T-helper 22 cell (primary cell): Measurements from ENCODE around the gene ADK.

Source experiments
- DNase-seq: peaks from one replicate; pipeline ENCODE4 v3.0.0-alpha.2; 2020; ENCODE audit warnings: low read depth

The ADK gene

DNA sequence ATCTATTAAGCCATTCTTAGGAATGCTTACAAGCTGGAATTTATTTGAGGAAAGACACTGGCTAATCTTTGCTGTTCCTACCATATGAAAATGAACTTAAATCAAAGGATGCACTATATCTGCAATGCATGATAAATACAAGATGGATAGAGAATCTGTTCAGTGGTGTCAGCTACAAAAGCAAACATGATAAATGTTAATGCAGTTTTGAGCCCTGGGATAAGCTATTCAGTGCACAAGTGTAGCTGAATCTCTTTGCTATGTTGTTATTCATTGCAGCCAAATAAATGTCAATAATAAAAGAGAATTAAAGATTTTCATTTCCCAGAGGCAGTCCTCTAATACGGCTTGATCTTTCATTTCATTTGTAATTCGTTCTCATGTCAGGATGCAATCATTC is 451.6 kb downstream of the ADK start:
- DNase-seq, result no peak

DNA sequence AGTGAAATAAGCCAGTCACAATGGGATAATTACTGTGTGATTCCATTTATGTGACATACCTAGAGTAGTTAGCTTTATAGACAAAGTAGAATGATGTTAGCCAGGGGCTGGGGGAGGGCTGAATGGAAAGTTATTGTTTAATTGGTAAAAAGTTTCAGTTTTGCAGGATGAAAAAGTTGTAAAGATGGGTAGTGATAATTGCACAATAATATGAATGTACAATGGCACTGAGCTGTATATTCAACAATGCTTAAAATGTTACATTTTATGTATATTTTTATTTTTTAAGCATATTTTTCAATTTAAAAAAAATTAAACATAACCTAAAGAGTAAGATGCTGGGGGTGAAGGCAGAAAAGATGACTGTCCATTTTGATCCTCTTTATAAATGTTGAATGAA is 459.3 kb downstream of the ADK start:
- no peak for DNase-seq

DNA sequence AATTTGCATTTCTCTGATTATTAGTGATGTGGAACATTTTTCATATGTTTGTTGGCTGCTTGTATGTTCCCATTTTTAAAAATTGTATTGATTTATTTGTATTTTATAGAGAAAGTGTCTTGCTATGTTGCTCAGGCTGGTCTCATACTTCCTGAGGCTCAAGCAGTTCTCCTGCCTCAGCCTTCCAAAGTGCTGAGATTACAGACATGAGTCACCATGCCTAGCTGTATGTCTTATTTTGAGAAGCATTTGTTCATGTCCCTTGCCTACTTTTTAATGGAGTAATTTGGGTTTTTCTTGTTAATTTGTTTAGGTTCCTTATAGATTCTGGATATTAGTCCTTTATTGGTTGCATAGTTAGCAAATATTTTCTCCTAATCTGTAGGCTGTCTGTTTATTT is 461.2 kb downstream of the ADK start:
- no peak for DNase-seq

DNA sequence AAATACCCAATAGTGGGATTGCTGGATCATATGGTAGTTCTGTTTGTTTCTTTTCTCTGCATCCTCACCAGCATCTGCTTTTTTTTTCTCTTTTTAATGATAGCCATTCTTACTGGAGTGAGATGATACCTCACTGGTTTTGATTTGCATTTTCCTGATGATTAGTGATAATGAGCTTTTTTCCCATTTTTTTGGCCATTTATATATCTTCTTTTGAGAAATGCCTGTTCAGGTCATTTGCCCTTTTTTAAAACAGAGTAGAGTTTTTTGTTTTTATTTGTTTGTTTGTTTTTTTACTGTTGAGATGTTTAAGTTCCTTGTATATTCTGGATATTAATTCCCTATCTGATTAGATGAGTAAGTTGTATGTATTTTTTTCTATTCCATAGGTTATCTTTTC is 469.6 kb downstream of the ADK start:
- DNase-seq, result no peak

DNA sequence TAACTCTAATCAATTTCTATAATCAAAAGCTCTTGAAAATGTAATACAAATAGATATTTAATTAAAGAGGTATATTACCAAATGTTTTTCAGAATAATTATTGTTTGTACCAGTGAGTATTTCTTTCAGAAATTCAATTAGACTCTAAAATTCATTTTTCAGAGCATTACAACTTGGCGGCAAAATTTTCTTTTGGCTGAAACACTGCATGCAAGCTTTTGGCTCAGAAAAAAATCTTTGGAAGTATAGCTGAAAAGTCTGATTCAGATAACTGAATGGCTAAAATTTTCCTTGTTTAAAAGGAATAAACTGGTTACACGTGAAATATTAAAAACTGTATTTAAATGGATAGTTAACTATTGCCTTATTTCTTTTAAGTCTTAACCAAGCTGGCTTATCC is 472.8 kb downstream of the ADK start:
- no peak for DNase-seq

DNA sequence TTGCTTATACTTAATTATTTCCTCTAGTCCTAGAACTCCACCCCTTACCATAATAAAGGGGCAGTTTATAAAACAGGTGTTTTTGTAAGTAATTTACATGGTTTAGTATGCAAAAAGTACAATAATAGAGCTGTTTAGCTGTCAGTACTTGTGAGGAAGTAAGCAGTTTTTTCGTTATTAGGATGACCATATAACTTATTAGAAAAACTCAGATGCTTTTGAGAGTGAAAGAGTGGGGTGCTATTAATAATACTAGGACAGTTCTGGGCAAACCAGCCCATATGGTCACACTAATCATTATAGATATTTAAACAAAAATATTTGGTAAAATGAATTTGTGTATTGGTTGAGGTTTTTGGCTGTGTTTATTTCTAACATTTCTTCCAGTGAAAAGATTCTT is 473.5 kb downstream of the ADK start:
- DNase-seq, result no peak

DNA sequence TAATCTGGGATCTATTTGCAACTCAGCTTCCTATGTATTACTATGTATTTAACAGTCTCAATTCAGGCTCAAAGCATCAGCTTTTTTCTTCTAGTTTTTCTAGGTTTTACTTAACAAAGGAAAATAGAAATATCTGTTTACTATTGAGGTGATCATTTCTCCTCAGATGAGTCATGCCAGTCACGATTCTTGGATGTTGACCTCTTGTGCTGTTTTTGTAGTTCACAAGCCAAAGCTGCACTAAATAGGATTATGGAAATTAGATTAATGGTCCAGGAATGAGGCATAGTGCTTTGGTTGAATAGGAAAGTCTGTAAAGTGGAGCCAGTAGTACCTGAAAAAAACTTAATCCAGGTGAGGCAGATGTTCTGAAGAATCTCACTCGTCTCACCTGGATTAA is 477.1 kb downstream of the ADK start:
- no peak for DNase-seq

DNA sequence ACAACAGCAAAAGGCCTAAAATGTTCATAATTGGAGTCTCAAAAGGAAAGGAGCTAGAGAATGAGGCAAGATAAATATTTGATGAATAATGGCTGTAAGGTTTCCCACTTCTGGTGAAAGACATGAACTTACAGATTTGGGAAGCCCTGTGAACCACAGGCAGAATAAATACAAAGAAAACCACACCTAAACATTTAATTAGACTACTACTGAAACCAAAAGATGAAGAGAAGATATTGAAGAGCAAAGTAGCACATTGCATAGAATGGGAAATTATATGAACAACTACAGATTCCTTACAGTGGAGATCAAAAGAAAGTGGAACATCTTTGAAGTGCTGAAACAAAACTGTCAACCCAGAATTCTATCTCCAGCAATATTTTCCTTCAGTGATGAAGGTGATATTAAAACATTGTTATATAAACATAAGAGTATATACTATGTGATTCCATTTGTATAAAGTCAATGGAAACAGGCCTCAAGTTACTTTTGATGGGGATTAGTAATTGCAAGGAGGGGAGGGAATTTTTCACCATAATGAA is 484.0 kb downstream of the ADK start:
- DNase-seq, result no peak

DNA sequence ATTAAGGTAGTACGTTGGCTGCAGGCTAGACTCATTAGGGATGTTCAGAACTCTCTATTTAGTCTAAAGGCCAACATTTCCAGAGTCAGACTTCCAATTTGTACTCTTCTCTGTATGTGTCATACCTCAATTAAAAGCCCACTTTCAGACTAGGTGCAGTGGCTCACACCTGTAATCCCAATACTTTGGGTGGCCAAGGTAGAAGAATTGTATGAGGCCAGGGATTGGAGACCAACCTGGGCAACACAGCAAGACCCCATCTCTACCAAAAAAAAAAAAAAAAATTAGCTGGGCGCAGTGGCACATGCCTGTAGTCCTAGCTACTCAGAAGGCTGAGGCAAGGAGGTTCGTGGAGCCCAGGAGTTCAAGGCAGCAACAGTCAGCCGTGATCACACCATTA is 484.6 kb downstream of the ADK start:
- no peak for DNase-seq

DNA sequence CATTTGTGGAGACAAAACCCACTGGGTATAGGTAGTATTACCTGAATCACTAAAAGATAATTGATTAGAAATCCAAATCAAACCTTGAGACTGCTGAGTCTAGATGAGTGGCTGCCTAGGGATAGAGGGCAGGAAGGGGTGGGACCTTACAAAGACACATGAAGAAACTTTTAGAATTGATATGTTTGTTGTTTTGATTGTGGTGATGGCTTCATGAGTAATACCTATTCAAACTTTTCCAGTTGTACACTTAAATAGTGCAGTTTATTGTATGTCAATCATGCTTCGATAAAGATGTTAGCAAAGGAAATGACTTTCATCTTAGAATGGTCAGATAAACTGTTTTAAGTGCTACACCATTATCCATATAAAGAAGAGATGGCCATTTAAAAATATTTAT is 486.7 kb downstream of the ADK start:
- DNase-seq, result no peak

DNA sequence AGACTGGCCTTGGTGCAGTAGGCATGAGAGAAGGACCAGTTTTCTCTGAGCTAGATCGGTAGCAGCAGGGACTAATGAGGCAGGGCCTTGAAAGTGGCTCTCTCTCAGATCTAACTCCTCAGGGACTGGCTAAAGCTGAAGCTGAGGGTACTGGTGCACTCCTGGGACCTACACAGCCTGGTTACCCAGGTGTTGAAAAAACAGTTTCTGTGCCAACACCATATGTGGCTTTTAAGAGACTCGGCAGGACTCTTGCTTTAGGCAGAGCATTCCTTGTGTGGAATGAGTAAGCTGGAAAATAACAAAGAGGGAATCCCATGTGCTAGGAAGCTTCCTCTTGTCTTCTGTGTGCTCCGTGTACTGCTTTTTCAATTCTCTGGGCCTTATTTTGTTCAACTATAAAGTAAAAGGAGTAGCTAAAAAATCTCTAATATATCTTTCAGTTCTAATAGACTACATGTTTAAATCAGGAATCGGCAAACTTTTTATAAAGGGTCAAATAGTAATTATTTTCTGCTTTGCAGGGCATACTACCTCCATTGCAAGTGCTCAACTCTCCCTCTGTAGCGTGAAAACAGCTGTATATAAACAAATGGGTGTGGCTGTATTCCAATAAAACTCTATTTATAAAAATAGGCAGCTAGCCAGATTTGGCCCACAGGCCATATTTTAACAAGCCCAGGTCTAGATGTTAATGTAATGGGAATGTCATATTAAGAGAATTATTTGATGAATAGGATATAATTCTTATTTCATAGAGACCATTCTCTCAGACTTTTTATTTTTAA is 489.3 kb downstream of the ADK start:
- no peak for DNase-seq

DNA sequence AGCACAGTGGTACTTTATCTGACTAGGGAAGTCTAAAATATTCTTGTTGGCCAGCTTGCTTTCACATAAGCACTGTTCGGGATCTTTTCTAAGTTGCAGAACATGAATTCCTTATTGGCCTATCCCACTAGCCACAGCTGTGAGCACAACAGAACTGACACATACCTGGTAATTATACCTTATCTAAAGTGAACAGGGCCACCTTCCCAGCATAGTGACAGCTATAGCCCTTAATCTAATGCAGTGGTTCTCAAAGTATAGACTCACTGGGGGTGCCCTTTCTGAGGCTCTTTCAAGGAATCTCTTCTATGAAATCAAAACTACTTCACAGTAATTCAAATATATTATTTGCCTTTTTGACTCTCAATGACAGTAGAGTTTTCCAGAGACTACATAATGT is 490.6 kb downstream of the ADK start:
- no peak for DNase-seq

DNA sequence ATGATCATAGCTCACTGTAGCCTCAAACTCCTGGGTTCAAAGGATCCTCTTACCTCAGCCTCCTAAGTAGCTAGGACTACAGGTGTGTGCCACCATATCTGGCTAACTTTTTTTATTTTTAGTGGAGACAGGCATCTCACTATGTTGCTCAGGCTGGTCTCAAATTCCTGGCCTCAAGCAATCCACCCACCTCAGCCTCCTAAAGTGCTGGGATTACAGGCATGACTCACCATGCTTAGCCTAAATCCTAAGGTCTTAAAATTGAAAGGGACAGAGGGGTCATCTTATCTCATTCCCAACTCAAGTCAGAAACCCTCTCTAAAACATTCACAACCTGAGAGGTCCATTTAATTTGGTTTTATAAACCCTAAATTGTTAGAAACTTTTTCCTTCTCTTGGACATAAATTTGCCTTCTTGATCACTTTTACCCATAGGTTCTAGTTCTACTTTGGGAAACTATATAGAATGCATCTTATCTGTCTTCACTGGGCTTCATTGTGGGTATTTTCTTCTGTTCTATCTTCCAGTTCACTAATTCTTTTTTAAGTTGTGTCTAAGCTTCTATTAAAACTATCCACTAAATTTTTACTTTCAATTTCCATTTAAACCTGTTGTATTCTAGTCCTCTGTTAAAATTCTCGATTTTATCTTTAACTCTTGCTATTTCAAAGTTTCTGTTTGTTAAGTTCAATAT is 492.0 kb downstream of the ADK start:
- DNase-seq, result no peak

DNA sequence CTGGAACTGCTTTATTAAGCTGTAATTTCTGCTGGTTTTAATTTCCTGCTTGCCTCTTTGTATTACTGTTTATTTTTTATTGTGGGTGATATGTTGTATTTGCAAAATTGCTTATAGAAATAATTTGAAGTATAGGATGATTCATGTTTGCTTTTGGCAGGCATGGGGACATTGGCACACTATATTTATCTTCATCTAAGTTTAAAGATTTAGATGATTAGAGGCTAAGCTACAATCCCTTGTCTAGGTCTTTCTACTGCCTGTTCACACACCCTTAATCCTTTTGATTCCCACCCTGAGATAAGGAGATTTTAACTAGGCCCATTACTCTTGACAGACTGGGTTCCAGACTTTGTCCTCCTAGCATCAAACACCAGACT is 492.6 kb downstream of the ADK start:
- DNase-seq, result no peak

DNA sequence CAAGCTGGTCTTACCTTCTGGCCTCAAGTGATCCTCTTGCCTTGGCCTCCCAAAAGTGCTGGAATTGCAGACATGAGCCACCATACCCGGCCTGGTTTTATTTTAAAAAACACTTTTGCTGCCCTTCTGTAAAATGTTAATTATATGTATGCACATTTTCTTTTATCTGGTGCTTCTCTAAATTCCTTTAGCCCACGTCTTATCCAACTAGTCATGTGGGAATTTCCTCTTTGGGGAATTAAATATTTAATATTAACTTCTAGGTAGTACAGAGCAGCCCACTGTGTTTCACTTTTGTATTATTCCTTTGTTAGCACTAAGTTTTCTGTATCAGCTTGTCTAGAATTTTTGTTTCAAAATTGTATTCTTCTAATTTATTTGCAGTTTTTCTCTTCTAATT is 493.7 kb downstream of the ADK start:
- no peak for DNase-seq

DNA sequence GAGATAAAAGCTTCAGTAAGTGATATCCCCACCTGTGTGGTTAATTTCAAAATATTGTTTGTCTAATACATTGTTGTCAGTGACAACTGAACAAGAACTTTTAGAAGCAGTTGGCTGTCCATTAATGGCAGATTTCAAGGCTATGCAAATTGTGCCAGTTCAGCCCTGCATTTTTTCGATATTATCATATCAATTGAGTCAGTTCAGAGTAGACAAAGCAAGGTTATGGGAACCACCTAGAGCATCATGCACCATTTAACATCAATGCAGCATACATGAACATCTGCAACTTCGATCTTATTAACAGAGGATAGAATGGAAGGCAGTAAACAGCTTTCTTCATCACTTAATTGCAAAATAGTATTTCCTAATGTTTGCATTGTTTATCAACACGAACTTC is 494.7 kb downstream of the ADK start:
- no peak for DNase-seq

DNA sequence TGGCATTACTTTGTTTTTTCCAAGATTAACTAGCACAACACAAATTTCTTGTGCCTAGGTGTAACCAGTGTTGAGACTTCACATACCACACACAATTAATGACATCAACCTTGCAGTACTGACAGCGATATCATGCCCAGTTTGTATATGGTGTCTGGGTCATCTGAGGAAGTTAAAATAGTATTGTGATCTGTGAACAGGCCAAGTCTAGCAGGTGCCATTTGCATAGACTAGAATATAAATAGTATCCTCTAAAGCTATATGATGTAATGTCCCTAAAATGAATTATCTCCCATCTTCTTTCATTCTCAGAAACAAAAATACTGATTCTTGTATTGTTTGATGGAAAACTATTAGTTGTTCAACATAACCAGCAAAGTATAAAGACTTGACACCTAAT is 499.6 kb downstream of the ADK start:
- DNase-seq, result no peak

DNA sequence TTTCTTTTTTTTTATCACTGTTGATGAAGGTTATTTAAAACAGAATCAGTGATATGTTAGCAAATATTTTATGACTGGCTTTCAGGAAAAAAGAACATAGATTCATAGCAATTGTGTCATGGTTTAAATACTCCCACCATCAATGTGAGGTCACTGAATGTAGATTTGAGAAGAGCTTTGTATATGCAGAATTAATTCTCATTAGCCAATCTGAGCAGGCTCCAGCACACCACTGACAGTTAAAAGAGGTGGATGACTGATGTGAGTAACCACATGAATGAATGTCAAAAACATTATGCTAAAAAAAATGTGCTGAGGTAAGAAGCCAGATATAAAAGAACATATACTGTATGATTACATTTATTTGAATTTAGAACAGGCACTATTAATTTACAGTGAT is 500.5 kb downstream of the ADK start:
- no peak for DNase-seq

DNA sequence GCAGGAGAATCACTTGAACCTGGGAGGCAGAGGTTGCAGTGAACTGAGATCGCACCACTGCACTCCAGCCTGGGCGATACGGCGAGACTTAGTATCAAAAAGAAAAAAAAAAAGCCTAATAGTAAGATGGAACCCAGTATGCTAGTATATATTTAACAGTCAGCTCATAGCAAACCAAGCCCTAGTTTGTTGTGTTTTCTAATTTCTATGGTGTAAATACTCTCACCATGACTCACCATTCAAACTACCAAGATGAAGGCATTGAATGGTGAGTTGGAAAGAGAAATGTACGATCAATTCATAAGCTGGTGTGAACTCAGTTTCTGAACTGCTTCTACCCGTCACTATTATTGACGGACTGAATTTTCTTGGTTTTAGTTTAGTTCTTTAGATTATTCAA is 501.6 kb downstream of the ADK start:
- no peak for DNase-seq

DNA sequence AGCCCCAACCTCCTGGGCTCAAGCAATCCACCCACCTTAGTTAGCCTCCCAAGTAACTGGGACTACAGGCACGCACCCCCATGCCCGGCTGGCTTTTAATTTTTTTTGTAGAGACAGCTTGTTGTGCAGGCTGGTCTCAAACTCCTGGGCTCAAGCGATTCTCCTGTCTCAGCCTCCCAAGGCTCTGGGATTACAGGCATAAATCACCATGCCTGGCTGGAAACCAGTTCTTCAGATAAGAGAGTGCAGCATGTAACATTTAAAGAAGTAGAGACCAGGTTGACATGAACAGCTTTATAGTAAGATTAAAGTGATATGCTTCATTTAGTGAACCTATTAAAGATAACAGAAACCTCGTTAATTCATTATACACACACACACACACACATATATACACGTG is 507.5 kb downstream of the ADK start:
- DNase-seq, result no peak

DNA sequence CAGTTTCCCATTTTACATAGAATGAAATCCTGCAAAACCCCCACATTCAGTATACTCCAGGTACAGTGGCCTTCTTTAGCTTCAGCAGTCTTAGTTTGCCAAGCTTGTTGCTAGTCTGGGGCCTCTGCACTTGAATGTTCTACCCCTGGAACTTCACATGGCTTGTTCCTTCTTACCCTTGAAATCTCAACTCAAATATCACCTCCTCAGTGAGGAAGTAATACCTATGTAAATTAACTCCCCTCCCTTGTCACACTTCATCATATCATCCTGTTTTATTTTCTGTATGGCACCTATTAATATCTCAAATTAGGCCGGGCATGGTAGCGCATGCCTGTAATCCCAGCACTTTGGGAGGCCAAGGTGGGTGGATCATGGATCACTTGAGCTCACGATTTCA is 511.6 kb downstream of the ADK start:
- no peak for DNase-seq

DNA sequence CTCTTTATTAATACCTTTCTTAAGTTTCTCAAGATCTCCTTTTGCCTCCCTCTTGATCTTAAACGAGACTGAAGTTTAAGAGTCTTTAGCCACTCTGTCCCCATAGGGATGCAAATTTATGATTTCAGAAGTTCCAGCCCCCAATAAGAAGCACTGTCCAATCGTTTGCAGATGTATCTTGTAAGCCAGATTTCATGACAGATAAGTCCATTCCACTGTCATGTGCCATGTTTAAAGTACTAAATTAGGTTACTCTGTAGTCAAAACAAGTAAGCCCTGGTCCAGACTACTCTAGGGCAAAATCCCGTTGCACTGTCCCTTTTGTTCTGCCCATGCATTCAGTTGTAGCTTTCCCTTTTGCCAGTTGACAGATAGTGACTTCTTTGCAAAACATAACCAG is 518.2 kb downstream of the ADK start:
- no peak for DNase-seq

DNA sequence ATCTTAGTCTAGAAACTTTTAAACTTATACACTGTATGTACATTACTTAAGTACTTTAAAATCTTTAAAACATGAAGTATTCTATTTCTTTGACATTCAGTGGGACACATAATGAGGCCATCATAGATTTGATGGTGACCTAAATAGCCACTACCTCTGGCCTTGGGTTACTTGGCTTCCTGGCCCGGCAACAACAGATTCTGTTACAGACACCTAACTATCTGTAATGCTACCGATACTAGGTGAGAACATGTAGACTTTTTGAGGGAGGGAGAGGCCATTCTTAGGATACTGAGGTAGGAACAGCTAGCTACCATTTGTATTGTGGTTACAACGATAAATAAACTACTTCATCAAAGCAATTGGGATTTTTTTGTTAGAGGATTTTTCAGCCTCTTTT is 520.7 kb downstream of the ADK start:
- no peak for DNase-seq
